G401 (cell line): ENCODE results near the gene ETDB. TPM values are rescaled to one million over a fixed set of nuclear protein-coding genes. Genes with fewer than 3 reads are reported as not detected.

Source experiments
- total RNA-seq: library from RNA; depleted of rRNA; stranded (reverse); fragments of >200 nt; shearing (Covaris generic); gene quantifications from 2 replicates; pipeline ENCODE4 v1.2.3, GENCODE V29; 2014; rRNA removed

The ETDB gene
- total RNA-seq, 1 experiment from 2014 or later = not detected

Other genes starting within 250 kb of the ETDB start
- 59.1 and 115 TPM in 2 replicates for gene MOSPD1, start 205.3 kb downstream of the ETDB start, total RNA-seq
- gene SMIM10, start 129.5 kb downstream of the ETDB start, total RNA-seq = 0.43 and 1.3 TPM in 2 replicates
- gene RTL8B, start 98.0 kb downstream of the ETDB start, total RNA-seq = 8.6 and 9.0 TPM in 2 replicates
- gene RTL8C, start 88.2 kb downstream of the ETDB start, total RNA-seq = 8.2 and 18.8 TPM in 2 replicates
- 4.4 and 12.7 TPM in 2 replicates for gene RTL8A, start 68.4 kb downstream of the ETDB start, total RNA-seq
- gene SMIM10L2B, start 21.8 kb downstream of the ETDB start, total RNA-seq = 1.1 and 1.2 TPM in 2 replicates
- gene CT55, start 50.9 kb upstream of the ETDB start, total RNA-seq = not detected in 2 replicates
- not detected in 2 replicates for gene ETDA, start 131.5 kb upstream of the ETDB start, total RNA-seq
- not detected in 2 replicates for gene ETDC, start 189.0 kb upstream of the ETDB start, total RNA-seq
- 3.9 and 5.3 TPM in 2 replicates for gene ZNF75D, start 223.6 kb upstream of the ETDB start, total RNA-seq
- 6.4 and 7.1 TPM in 2 replicates for gene ZNF449, start 224.3 kb upstream of the ETDB start, total RNA-seq